Pulmonary artery endothelial cell (primary cell): ENCODE data around the gene B3GALNT1. TPM values are rescaled to one million over a fixed set of nuclear protein-coding genes. Genes with fewer than 3 reads are reported as not detected.

ENCODE experiments used
- total RNA-seq: library from RNA; depleted of rRNA; stranded (reverse); fragments of >200 nt; gene quantifications from 2 replicates; pipeline ENCODE4 v1.2.3, GENCODE V29; 2014

Gene B3GALNT1
- total RNA-seq, 1 donor from 2014 or later, result 41.2 TPM

Other genes starting within 250 kb of the B3GALNT1 start
- gene NMD3, start 116.0 kb upstream of the B3GALNT1 start, total RNA-seq, result 125 and 139 TPM in 2 replicates